Smooth muscle cell (in vitro differentiated cells): ENCODE results near the gene FRMD4A. TPM values are rescaled to one million over a fixed set of nuclear protein-coding genes. Genes with fewer than 3 reads are reported as not detected.

Experiments used
- DNase-seq: peaks from one replicate; lab custom pipeline; 2025; ENCODE audit not compliant: unreplicated experiment; lab: John Stamatoyannopoulos, UW
- H2AFZ ChIP-seq: fragments of 200-600 bp; sonication (generic); 2 replicates; pipeline ENCODE4 v1.6.0; 2016; ENCODE audit warnings: antibody characterized with exemption, low read depth, mild to moderate bottlenecking
- H3F3A ChIP-seq: fragments of 200-600 bp; sonication (generic); 2 replicates; pipeline ENCODE4 v1.6.0; 2017; ENCODE audit warnings: antibody characterized with exemption, low read depth
- H3K27ac ChIP-seq: fragments of 200-600 bp; sonication (generic); 2 replicates; pipeline ENCODE4 v1.5.1; 2016; ENCODE audit warnings: low read depth, mild to moderate bottlenecking
- H3K27me3 ChIP-seq: fragments of 200-600 bp; sonication (generic); 2 replicates; pipeline ENCODE4 v1.6.1; 2016; ENCODE audit warnings: low read depth, mild to moderate bottlenecking
- H3K36me3 ChIP-seq: fragments of 200-600 bp; sonication (generic); 2 replicates; pipeline ENCODE4 v1.5.1; 2016; ENCODE audit warnings: low read depth
- H3K4me1 ChIP-seq: fragments of 200-600 bp; sonication (generic); 2 replicates; pipeline ENCODE4 v1.5.1; 2016; ENCODE audit warnings: low read depth
- H3K4me2 ChIP-seq: fragments of 200-600 bp; sonication (generic); 2 replicates; pipeline ENCODE4 v1.6.0; 2016; ENCODE audit warnings: mild to moderate bottlenecking
- H3K4me3 ChIP-seq: fragments of 200-600 bp; sonication (generic); 2 replicates; pipeline ENCODE4 v1.5.1; 2016; ENCODE audit warnings: mild to moderate bottlenecking
- H3K79me2 ChIP-seq: fragments of 200-600 bp; sonication (generic); 2 replicates; pipeline ENCODE4 v1.6.0; 2016; ENCODE audit warnings: low read depth, mild to moderate bottlenecking
- H3K9ac ChIP-seq: fragments of 200-600 bp; sonication (generic); 2 replicates; pipeline ENCODE4 v1.6.0; 2016; ENCODE audit warnings: low read depth
- H3K9me3 ChIP-seq: fragments of 200-600 bp; sonication (generic); replicated peaks from 2 replicates; pipeline ENCODE4 v1.5.1; 2016; ENCODE audit warnings: low read depth
- H4K20me1 ChIP-seq: fragments of 200-600 bp; sonication (generic); 2 replicates; pipeline ENCODE4 v1.6.0; 2016; ENCODE audit warnings: low read depth
- CTCF ChIP-seq: fragments of 200-600 bp; sonication (generic); IDR thresholded peaks from 2 replicates; pipeline ENCODE4 v1.5.1; 2017; ENCODE audit warnings: borderline replicate concordance, mild to moderate bottlenecking, antibody characterized with exemption; ENCODE audit not compliant: insufficient read depth, poor library complexity, severe bottlenecking
- WGBS: methylation state at CpG from one replicate; pipeline ENCODE4 v1.1.7; 2016; ENCODE audit warnings: low lambda C conversion rate; 5-methylcytosine and 5-hydroxymethylcytosine counted together
- polyA plus RNA-seq: library from polyadenylated mRNA; unstranded; fragments of >200 nt; fragmentation: Nextera tagmentation; extraction: Ambion mirVana; gene quantifications from 2 replicates; pipeline ENCODE4 v1.2.1, GENCODE V29; 2016
- total RNA-seq: library from RNA; depleted of rRNA; stranded (reverse); fragments of >200 nt; gene quantifications from 2 replicates; pipeline ENCODE4 v1.2.3, GENCODE V29; 2014

Gene FRMD4A
- total and polyA plus RNA-seq, 2 experiments from 2014 or later, result 3.0 to 5.4 TPM

DNA sequence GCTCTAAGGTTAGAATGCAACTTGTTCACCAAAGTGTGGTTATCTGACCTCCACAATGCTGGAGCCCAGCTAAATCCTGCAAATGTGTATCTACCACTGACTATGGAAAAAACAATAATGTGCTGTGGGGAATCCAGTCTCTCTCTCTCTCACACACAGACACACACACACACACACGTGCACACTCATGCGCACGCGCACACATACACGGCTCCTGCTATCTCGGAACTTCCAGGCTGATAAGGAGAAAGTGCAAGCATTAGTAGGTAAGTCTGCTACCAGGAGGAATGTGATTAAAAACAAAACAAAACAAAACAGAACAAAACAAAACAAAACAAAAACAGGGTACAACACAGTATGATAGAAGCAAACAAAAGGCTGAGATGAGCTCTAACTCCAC lies 205.2 kb downstream of the FRMD4A start:
- Histone ChIP-seq H3K36me3 (no peaks in the 10 kb centered on the region), H3K79me2 (no peaks in the 10 kb centered on the region), H3K27me3 (peaks cover 24% of the 10 kb centered on the region), H3K9me3 (no peaks in the 10 kb centered on the region), H3F3A (no peaks in the 10 kb centered on the region), H2AFZ (no peak overlapping the region), H3K9ac (no peak overlapping the region), H4K20me1 (no peaks in the 10 kb centered on the region), H3K4me2 (no peak overlapping the region), H3K4me3 (no peak overlapping the region), H3K27ac (no peak overlapping the region), H3K4me1 (no peaks in the 10 kb centered on the region)
- DNase-seq, result no peak
- WGBS, result 93% methylated on average over 6 of the region's 6 CpGs
- no peak for TF ChIP-seq CTCF

- Histone ChIP-seq H3K79me2 (no peaks in the 10 kb centered on the region), H2AFZ (no peak overlapping the region), H3K9me3 (no peaks in the 10 kb centered on the region), H3K27ac (no peak overlapping the region), H4K20me1 (no peaks in the 10 kb centered on the region), H3K9ac (no peak overlapping the region), H3K36me3 (no peaks in the 10 kb centered on the region), H3K4me1 (no peaks in the 10 kb centered on the region), H3K27me3 (peaks cover 24% of the 10 kb centered on the region), H3F3A (no peaks in the 10 kb centered on the region), H3K4me2 (no peak overlapping the region), H3K4me3 (no peak overlapping the region)
- 87% methylated on average over 7 of the region's 7 CpGs for WGBS
- no peak for TF ChIP-seq CTCF
- DNase-seq, result no peak
Measured at GRCh38 chr10:14124941-14125340, 205.8 kb downstream of the FRMD4A start.

DNA sequence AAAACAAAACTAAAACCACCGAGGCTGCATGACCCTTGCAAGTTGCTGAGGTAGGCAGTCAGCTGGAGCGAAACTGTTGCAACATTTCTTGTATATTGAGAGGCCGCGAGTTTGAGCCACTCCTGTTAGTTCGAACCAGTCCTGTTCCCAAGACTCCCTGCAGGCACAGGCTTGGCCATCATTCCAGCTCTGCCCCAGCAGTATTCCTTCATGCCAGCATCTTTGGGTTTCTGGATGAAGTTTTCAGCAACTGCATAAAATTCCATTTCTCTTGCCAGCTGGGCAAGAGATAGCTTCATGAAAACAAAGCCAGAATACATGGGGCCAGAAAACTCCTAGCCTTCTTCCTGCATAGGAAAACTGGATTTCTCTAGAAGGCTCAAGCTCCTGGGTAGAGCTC lies 207.6 kb downstream of the FRMD4A start:
- H2AFZ ChIP-seq, result no peak overlapping the region
- no peak for DNase-seq

More for the DNA sequence above, 207.6 kb downstream of the FRMD4A start:
- Histone ChIP-seq H3K9me3 (no peaks in the 10 kb centered on the region), H3K79me2 (no peaks in the 10 kb centered on the region), H3K4me3 (no peak overlapping the region), H3F3A (no peaks in the 10 kb centered on the region), H3K36me3 (no peaks in the 10 kb centered on the region), H3K4me1 (no peaks in the 10 kb centered on the region), H4K20me1 (no peaks in the 10 kb centered on the region), H3K27me3 (peaks cover 24% of the 10 kb centered on the region), H3K4me2 (no peak overlapping the region), H3K27ac (no peak overlapping the region), H3K9ac (no peak overlapping the region)
- TF ChIP-seq CTCF, result no peak
- 92% methylated on average over 5 of the region's 5 CpGs for WGBS
